Astrocyte of the spinal cord (primary cell): ENCODE measurements around the gene LTBP2.

Experiments
- DNase-seq: peaks from one replicate; pipeline ENCODE4 v3.0.0; 2011; ENCODE audit warnings: low read depth, low spot score
- H3K4me3 ChIP-seq: 2 replicates; pipeline ENCODE4 v1.5.1; 2011; ENCODE audit warnings: low read depth, mild to moderate bottlenecking, low read length, moderate library complexity
- CTCF ChIP-seq: IDR thresholded peaks from 2 replicates; pipeline ENCODE4 v1.5.1; 2012; ENCODE audit warnings: low read depth, mild to moderate bottlenecking, low read length, inconsistent platforms
- in situ Hi-C: cut with HindIII; loops from 2 replicates; pipeline ENCODE4 v1.10.0; 2017; ENCODE audit warnings: low sequenced_read_pairs

Gene LTBP2

GRCh38 chr14:74528886-74529285 lies 83.2 kb downstream of the LTBP2 start:
- no peak overlapping the region for H3K4me3 ChIP-seq
- no peak for DNase-seq
- in situ Hi-C loops = no loop called here
- TF ChIP-seq CTCF = no peak

GRCh38 chr14:74528406-74528805 lies 83.6 kb downstream of the LTBP2 start:
- no peak overlapping the region for H3K4me3 ChIP-seq
- DNase-seq = no peak
- in situ Hi-C loops = no loop called here
- no peak for TF ChIP-seq CTCF

DNA sequence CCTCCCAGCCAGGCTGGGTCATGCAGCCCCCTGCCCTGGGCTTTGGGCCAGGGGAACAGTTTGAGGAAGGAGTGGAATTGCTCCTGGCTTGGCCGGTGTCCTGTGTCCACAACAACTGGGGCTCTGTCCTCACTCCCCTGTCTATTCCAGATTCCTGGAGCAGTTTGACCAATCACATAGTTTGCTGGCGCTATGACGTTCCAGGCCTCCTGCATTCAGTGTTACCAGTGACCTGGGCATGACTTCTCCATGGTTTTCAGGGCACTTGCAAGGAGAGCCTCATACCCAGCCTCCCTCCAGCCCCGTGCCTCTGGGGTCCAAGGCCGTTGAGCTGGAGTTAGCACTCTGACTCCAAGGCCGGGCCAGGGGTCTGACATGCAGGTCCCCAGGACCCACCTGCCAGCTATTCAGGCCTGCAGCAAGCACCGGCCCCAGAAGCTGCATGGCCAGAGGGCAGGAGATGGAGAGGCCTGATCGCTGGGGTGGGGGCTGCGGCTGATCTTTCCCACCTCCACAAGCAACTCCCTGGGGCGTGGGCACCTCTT lies 84.2 kb downstream of the LTBP2 start:
- H3K4me3 ChIP-seq = no peak overlapping the region
- TF ChIP-seq CTCF = no peak
- no peak for DNase-seq
- in situ Hi-C loops = no loop called here

DNA sequence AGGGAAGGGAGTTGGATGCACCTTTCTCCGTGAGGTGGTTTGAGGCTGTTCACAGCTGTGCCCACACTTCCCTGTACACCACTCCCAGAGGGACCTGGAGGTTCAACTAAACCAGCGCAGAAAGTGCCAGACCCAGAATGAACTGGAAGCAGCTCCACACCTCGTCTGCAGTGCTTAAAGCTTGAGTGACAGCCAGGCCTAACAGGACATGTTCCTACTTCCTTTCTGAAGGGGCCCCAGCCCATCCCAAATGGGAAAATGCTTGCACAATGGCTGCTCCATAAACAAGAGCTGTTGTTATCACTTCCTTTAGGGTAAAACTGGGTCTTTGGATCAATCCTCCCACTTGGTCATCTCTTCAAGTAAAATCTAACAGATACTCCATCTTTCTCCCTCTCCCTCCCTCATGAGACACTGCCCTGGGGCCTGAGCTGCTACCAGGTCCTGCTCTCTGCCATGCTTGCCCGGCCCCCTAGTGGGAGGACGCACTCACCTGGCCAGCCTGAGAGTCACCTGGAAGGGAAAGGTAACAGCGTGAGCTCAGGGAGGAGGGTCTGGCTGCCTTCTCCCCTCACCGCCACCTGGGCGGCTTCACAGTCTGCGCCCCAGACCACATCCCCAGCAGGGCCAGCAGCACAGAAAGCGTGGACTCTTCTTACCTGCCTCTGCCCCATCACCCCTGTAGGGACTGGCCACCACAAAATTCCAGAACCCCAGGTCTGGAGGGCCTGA lies 85.0 kb downstream of the LTBP2 start:
- TF ChIP-seq CTCF = no peak
- in situ Hi-C loops = no loop called here
- DNase-seq = no peak
- H3K4me3 ChIP-seq = no peak overlapping the region

GRCh38 chr14:74525361-74525851 lies 86.6 kb downstream of the LTBP2 start:
- no peak for DNase-seq
- no peak for TF ChIP-seq CTCF
- in situ Hi-C loops = no loop called here
- H3K4me3 ChIP-seq = no peak overlapping the region

- DNase-seq = no peak
- in situ Hi-C loops = no loop called here
- H3K4me3 ChIP-seq = no peak overlapping the region
- TF ChIP-seq CTCF = no peak
Observed at GRCh38 chr14:74524812-74525135, 87.3 kb downstream of the LTBP2 start.
